Stimulated activated CD4-positive, alpha-beta T cell treated with anti-CD3 and anti-CD28 coated beads, Interleukin-12 subunit alpha, Interleukin-12 subunit beta, amount 100 ng/mL, for 48 hours (primary cell): ENCODE data around the gene ARL5A.
"Not testable (repeated sequence)": the region's sequence is repeated elsewhere in the genome, so short reads cannot be mapped to it uniquely, and the experiment has no call there.

ENCODE experiments used
- DNase-seq, 3 donors: peaks; one replicate each; pipeline ENCODE4 v3.0.0-alpha.2; 2020; ENCODE audit warnings: low read depth in 2 of 3, low spot score in 1 of 3

The ARL5A gene

GRCh38 chr2:151828143-151828889 lies at the start of gene ARL5A:
TSS of gene ARL5A (minus strand) at chr2:151828421. CDS start at chr2:151828176, 245 bp downstream.
- peak; percentile 90 to 91 (median 90) for DNase-seq

GRCh38 chr2:151875631-151876030 lies 47.4 kb upstream of the ARL5A start:
- not testable (repeated sequence) for DNase-seq

GRCh38 chr2:151872463-151872862 lies 44.2 kb upstream of the ARL5A start:
- no peak for DNase-seq

- no peak for DNase-seq
Observed at GRCh38 chr2:151869291-151869690, 41.1 kb upstream of the ARL5A start.

GRCh38 chr2:151862700-151863099 lies 34.5 kb upstream of the ARL5A start:
- no peak for DNase-seq

GRCh38 chr2:151861174-151861573 lies 33.0 kb upstream of the ARL5A start:
- no peak for DNase-seq

- no peak for DNase-seq
Observed at GRCh38 chr2:151860613-151861146, 32.5 kb upstream of the ARL5A start.

- no peak for DNase-seq
Observed at GRCh38 chr2:151860210-151860609, 32.0 kb upstream of the ARL5A start.

- no peak for DNase-seq
Observed at GRCh38 chr2:151857650-151858049, 29.4 kb upstream of the ARL5A start.

GRCh38 chr2:151855111-151855510 lies 26.9 kb upstream of the ARL5A start:
- DNase-seq, result no peak

- no peak for DNase-seq
Observed at GRCh38 chr2:151853070-151853758, 25.0 kb upstream of the ARL5A start.

GRCh38 chr2:151852260-151853069 lies 24.2 kb upstream of the ARL5A start:
- no peak for DNase-seq

GRCh38 chr2:151851761-151852160 lies 23.5 kb upstream of the ARL5A start:
- no peak for DNase-seq

- DNase-seq, result no peak
Observed at GRCh38 chr2:151849413-151850010, 21.3 kb upstream of the ARL5A start.

- DNase-seq, result no peak
Observed at GRCh38 chr2:151845884-151846283, 17.7 kb upstream of the ARL5A start.

- no peak for DNase-seq
Observed at GRCh38 chr2:151845481-151845880, 17.3 kb upstream of the ARL5A start.

- DNase-seq, result no peak
Observed at GRCh38 chr2:151844211-151844896, 16.1 kb upstream of the ARL5A start.

GRCh38 chr2:151843691-151844061 lies 15.5 kb upstream of the ARL5A start:
- no peak for DNase-seq

- no peak for DNase-seq
Observed at GRCh38 chr2:151842830-151843690, 14.8 kb upstream of the ARL5A start.

- no peak for DNase-seq
Observed at GRCh38 chr2:151841047-151841424, 12.8 kb upstream of the ARL5A start.
